K562 (cell line): ENCODE results near the gene LEMD3. TPM values are rescaled to one million over a fixed set of nuclear protein-coding genes. Genes with fewer than 3 reads are reported as not detected.

ENCODE experiments used
- CXXC5 ChIP-seq: fragments of 250-450 bp; sonication (Bioruptor Pico); IDR thresholded peaks from 2 replicates; pipeline ENCODE4 v1.8.0; 2022; ENCODE audit warnings: inconsistent platforms, mild to moderate bottlenecking, moderate library complexity
- KDM4B ChIP-seq, 2 experiments: fragments of 450-650 bp in 1 of 2; sonication (generic) in 1 of 2; IDR thresholded peaks; 2 replicates each; pipeline ENCODE4 v1.6.1; 2016 to 2017; ENCODE audit warnings: borderline replicate concordance in 2 of 2, antibody characterized with exemption in 1 of 2, low read depth in 1 of 2, mild to moderate bottlenecking in 1 of 2
- PTBP1 ChIP-seq: fragments of 200-400 bp; formaldehyde crosslinking; IDR thresholded peaks from 2 replicates; pipeline ENCODE4 v1.6.1; 2017; ENCODE audit warnings: low read depth, low read length
- PURB ChIP-seq: sonication (generic); formaldehyde crosslinking; IDR thresholded peaks from 2 replicates; pipeline ENCODE4 v1.9.0; 2021; ENCODE audit warnings: low read depth, mild to moderate bottlenecking, missing genetic modification reagents
- RBM25 ChIP-seq: fragments of 200-400 bp; formaldehyde crosslinking; IDR thresholded peaks from 2 replicates; pipeline ENCODE4 v1.6.1; 2018; ENCODE audit warnings: low read length, low read depth, moderate library complexity; ENCODE audit not compliant: severe bottlenecking
- ZFP1 ChIP-seq: fragments of 450-650 bp; formaldehyde crosslinking; IDR thresholded peaks from 2 replicates; pipeline ENCODE4 v1.4.0; 2020; ENCODE audit warnings: mild to moderate bottlenecking, mixed read lengths
- ZNF146 ChIP-seq: IDR thresholded peaks from one replicate; pipeline ENCODE4 v1.6.1; 2018; ENCODE audit warnings: missing compliant biosample characterization; ENCODE audit not compliant: unreplicated experiment
- ZNF165 ChIP-seq: fragments of 250-450 bp; sonication (Bioruptor Pico); IDR thresholded peaks from 2 replicates; pipeline ENCODE4 v1.4.0; 2020; ENCODE audit warnings: borderline replicate concordance
- polyA plus RNA-seq, 8 experiments: library from polyadenylated mRNA; depleted of rRNA in 4 of 8; stranded (reverse) in 5 of 8; unstranded in 3 of 8; fragments of >200 nt; fragmentation: Nextera tagmentation in 2 of 8; fragmentation: Illumina TruSeq in 1 of 8; extraction: Ambion mirVana in 2 of 8; extraction: Trizol in 1 of 8; gene quantifications; 2 replicates each; pipeline versions ENCODE4 v1.2.1 to v1.2.3, GENCODE V29; 2011 to 2014; ENCODE audit warnings: inconsistent platforms in 1 of 8, missing spikeins in 1 of 8
- total RNA-seq, 7 experiments: library from RNA; depleted of rRNA in 6 of 7; stranded (reverse); fragments of >200 nt in 6 of 7; fragmentation: Illumina TruSeq in 2 of 7; extraction: Trizol in 2 of 7; gene quantifications; 2 replicates each; pipeline versions ENCODE4 v1.2.1 to v1.2.3, GENCODE V29; 2011 to 2021; ENCODE audit warnings: low replicate concordance in 1 of 7
- TF ChIP-seq, protein P1 (sequence below): sonication (generic); formaldehyde crosslinking; IDR thresholded peaks from 2 replicates; pipeline ENCODE4 v1.8.1; 2023; ENCODE audit warnings: mild to moderate bottlenecking, missing genetic modification reagents
- TF ChIP-seq, protein P2 (sequence below): sonication (generic); formaldehyde crosslinking; IDR thresholded peaks from 2 replicates; pipeline ENCODE4 v1.8.1; 2023; ENCODE audit warnings: mild to moderate bottlenecking, missing genetic modification reagents, moderate library complexity
- TF ChIP-seq, protein P3 (sequence below): fragments of 250-450 bp; sonication (Bioruptor Pico); IDR thresholded peaks from 2 replicates; pipeline ENCODE4 v1.5.0; 2021
- TF ChIP-seq, protein P4 (sequence below): fragments of 250-450 bp; sonication (Bioruptor Pico); IDR thresholded peaks from 2 replicates; pipeline ENCODE4 v1.9.0; 2021; ENCODE audit warnings: mild to moderate bottlenecking, inconsistent platforms
- TF ChIP-seq, protein P5 (sequence below): IDR thresholded peaks from 3 replicates; pipeline ENCODE4 v1.6.1; 2011; ENCODE audit warnings: borderline replicate concordance, mild to moderate bottlenecking; ENCODE audit not compliant: insufficient read length, insufficient read depth
- TF ChIP-seq, protein P6 (sequence below): fragments of 450-650 bp; IDR thresholded peaks from 2 replicates; pipeline ENCODE4 v1.6.1; 2018; ENCODE audit warnings: mild to moderate bottlenecking, low read depth; ENCODE audit not compliant: partially characterized antibody
- TF ChIP-seq, protein P7 (sequence below): sonication (generic); formaldehyde crosslinking; IDR thresholded peaks from 2 replicates; pipeline ENCODE4 v1.8.0; 2022; ENCODE audit warnings: missing genetic modification reagents, mild to moderate bottlenecking, borderline replicate concordance

LEMD3 gene
- total and polyA plus RNA-seq, 9 of the 15 experiments (the other 6 are each of a cell fraction or from before 2014, with no cell fraction given): 6.8 to 37.4 (median 17.2) TPM

DNA sequence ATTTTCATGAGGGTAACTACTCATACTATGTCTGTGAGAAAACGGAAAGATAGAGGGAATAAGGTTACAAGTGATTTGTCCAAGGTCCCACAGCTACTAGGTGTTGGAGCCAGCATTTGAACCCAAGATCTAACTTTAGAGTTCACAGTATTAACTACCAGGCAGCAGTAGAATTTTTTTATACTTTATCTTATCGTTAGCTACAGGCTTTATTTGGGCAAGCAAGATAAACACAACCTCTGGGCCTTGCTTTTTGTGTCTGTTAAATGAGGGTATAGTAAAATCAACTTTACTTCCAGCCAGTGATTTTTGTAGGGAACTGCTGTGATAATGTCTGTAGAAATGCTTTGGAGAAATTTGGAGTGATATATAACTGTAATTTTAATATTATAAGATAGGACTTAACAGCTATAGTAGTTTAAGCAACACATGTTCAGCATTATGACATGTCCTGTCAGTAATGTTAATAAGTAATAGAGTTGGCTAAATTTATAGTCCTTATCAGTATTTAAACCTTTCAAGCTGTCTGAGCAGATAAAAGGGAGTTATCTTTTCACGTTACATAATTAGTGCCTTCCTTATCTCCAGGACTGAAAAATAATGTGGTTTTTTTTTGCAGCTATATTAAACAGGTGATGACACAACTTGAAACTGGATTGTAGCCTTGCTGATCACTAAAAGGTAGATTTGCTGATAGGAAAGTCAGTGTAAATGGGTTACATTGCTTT lies 12.8 kb downstream of the LEMD3 start (continued):
- TF ChIP-seq, protein P1, sequence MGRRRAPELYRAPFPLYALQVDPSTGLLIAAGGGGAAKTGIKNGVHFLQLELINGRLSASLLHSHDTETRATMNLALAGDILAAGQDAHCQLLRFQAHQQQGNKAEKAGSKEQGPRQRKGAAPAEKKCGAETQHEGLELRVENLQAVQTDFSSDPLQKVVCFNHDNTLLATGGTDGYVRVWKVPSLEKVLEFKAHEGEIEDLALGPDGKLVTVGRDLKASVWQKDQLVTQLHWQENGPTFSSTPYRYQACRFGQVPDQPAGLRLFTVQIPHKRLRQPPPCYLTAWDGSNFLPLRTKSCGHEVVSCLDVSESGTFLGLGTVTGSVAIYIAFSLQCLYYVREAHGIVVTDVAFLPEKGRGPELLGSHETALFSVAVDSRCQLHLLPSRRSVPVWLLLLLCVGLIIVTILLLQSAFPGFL: no peak
- TF ChIP-seq RBM25: no peak
- TF ChIP-seq CXXC5 (CRISPR knock-in tag): peak; percentile 91
- TF ChIP-seq, protein P2, sequence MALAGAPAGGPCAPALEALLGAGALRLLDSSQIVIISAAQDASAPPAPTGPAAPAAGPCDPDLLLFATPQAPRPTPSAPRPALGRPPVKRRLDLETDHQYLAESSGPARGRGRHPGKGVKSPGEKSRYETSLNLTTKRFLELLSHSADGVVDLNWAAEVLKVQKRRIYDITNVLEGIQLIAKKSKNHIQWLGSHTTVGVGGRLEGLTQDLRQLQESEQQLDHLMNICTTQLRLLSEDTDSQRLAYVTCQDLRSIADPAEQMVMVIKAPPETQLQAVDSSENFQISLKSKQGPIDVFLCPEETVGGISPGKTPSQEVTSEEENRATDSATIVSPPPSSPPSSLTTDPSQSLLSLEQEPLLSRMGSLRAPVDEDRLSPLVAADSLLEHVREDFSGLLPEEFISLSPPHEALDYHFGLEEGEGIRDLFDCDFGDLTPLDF: no peak
- TF ChIP-seq PURB (CRISPR knock-in tag): no peak
- no peak for TF ChIP-seq PTBP1
- TF ChIP-seq, protein P3, sequence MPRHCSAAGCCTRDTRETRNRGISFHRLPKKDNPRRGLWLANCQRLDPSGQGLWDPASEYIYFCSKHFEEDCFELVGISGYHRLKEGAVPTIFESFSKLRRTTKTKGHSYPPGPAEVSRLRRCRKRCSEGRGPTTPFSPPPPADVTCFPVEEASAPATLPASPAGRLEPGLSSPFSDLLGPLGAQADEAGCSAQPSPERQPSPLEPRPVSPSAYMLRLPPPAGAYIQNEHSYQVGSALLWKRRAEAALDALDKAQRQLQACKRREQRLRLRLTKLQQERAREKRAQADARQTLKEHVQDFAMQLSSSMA (CRISPR knock-in tag): no peak
- TF ChIP-seq, protein P4, sequence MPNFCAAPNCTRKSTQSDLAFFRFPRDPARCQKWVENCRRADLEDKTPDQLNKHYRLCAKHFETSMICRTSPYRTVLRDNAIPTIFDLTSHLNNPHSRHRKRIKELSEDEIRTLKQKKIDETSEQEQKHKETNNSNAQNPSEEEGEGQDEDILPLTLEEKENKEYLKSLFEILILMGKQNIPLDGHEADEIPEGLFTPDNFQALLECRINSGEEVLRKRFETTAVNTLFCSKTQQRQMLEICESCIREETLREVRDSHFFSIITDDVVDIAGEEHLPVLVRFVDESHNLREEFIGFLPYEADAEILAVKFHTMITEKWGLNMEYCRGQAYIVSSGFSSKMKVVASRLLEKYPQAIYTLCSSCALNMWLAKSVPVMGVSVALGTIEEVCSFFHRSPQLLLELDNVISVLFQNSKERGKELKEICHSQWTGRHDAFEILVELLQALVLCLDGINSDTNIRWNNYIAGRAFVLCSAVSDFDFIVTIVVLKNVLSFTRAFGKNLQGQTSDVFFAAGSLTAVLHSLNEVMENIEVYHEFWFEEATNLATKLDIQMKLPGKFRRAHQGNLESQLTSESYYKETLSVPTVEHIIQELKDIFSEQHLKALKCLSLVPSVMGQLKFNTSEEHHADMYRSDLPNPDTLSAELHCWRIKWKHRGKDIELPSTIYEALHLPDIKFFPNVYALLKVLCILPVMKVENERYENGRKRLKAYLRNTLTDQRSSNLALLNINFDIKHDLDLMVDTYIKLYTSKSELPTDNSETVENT (CRISPR knock-in tag): no peak
- no peak for TF ChIP-seq ZNF146
- TF ChIP-seq ZFP1: no peak
- TF ChIP-seq, protein P5, sequence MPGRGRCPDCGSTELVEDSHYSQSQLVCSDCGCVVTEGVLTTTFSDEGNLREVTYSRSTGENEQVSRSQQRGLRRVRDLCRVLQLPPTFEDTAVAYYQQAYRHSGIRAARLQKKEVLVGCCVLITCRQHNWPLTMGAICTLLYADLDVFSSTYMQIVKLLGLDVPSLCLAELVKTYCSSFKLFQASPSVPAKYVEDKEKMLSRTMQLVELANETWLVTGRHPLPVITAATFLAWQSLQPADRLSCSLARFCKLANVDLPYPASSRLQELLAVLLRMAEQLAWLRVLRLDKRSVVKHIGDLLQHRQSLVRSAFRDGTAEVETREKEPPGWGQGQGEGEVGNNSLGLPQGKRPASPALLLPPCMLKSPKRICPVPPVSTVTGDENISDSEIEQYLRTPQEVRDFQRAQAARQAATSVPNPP: no peak
- TF ChIP-seq, protein P6, sequence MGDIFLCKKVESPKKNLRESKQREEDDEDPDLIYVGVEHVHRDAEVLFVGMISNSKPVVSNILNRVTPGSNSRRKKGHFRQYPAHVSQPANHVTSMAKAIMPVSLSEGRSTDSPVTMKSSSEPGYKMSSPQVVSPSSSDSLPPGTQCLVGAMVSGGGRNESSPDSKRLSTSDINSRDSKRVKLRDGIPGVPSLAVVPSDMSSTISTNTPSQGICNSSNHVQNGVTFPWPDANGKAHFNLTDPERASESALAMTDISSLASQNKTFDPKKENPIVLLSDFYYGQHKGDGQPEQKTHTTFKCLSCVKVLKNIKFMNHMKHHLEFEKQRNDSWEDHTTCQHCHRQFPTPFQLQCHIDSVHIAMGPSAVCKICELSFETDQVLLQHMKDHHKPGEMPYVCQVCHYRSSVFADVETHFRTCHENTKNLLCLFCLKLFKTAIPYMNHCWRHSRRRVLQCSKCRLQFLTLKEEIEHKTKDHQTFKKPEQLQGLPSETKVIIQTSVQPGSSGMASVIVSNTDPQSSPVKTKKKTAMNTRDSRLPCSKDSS: no peak
- TF ChIP-seq KDM4B (IDR thresholded peaks at IDR 0.05; ENCODE audit: borderline replicate concordance in 2 of 2, low read depth in 1 of 2): no peak
- no peak for TF ChIP-seq ZNF165
- TF ChIP-seq, protein P7, sequence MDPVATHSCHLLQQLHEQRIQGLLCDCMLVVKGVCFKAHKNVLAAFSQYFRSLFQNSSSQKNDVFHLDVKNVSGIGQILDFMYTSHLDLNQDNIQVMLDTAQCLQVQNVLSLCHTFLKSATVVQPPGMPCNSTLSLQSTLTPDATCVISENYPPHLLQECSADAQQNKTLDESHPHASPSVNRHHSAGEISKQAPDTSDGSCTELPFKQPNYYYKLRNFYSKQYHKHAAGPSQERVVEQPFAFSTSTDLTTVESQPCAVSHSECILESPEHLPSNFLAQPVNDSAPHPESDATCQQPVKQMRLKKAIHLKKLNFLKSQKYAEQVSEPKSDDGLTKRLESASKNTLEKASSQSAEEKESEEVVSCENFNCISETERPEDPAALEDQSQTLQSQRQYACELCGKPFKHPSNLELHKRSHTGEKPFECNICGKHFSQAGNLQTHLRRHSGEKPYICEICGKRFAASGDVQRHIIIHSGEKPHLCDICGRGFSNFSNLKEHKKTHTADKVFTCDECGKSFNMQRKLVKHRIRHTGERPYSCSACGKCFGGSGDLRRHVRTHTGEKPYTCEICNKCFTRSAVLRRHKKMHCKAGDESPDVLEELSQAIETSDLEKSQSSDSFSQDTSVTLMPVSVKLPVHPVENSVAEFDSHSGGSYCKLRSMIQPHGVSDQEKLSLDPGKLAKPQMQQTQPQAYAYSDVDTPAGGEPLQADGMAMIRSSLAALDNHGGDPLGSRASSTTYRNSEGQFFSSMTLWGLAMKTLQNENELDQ (CRISPR knock-in tag): no peak
